ENCODE measurements around the gene MAPK7. TPM values are rescaled to one million over a fixed set of nuclear protein-coding genes. Genes with fewer than 3 reads are reported as not detected.
"Not testable (repeated sequence)": the region's sequence is repeated elsewhere in the genome, so short reads cannot be mapped to it uniquely, and the experiment has no call there.

Gene MAPK7
- total RNA-seq, 1 experiment from 2014 or later: 20.8 TPM

DNA sequence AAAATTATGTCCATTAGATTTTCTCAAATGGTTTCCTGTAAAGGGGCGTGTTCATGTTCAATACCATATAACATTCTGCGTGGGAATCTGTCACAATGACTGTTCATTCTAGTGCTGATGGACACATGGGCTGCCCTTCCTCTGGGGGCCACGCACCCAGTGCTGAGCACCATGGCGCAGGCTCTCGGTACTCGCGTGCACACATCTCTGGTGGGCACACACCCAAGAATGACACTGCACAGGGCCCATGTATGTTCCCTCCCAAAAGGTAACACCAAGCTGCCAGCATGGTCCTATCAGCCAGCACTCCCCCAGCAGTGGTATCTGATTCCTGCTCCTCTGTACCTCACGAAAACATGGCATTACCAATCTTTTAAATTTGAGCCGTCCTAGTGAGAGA lies 29.5 kb upstream of the MAPK7 start:
- Histone ChIP-seq H3K36me3 (ENCODE audit: control insufficient read depth, insufficient read depth, low read length) (no peaks in the 10 kb centered on the region), H3K4me3 (ENCODE audit: low read depth, low read length) (no peak overlapping the region), H3K27me3 (replicated peaks; ENCODE audit: control insufficient read depth, insufficient read depth, low read length) (no peaks in the 10 kb centered on the region), H3K9me3 (no peaks in the 10 kb centered on the region), H3K4me1 (peaks cover 21% of the 10 kb centered on the region)
- no peak overlapping the region for H3K27ac Mint-ChIP-seq (ENCODE audit: unreplicated experiment)
- CTCF ChIA-PET: no interaction called here
- peak in 1 of 2 experiments; percentile 15 for DNase-seq
- intact Hi-C loops (cut with micrococcal nuclease; ENCODE audit: unreplicated experiment): no loop called here
- H3K4me3 Mint-ChIP-seq (ENCODE audit: unreplicated experiment): no peak overlapping the region
- H3K9me3 Mint-ChIP-seq (ENCODE audit: unreplicated experiment): no peaks in the 10 kb centered on the region
- no TSS peak for BruUV-seq (replicated peaks)
- H3K4me1 Mint-ChIP-seq (ENCODE audit: low read depth, unreplicated experiment): peaks cover 7% of the 10 kb centered on the region
- H3K27me3 Mint-ChIP-seq (ENCODE audit: insufficient read depth, unreplicated experiment): no peaks in the 10 kb centered on the region
- POLR2A ChIA-PET: no interaction called here
- no peaks in the 10 kb centered on the region for H3K36me3 Mint-ChIP-seq (ENCODE audit: insufficient read depth, unreplicated experiment)
- TF ChIP-seq, protein P1, sequence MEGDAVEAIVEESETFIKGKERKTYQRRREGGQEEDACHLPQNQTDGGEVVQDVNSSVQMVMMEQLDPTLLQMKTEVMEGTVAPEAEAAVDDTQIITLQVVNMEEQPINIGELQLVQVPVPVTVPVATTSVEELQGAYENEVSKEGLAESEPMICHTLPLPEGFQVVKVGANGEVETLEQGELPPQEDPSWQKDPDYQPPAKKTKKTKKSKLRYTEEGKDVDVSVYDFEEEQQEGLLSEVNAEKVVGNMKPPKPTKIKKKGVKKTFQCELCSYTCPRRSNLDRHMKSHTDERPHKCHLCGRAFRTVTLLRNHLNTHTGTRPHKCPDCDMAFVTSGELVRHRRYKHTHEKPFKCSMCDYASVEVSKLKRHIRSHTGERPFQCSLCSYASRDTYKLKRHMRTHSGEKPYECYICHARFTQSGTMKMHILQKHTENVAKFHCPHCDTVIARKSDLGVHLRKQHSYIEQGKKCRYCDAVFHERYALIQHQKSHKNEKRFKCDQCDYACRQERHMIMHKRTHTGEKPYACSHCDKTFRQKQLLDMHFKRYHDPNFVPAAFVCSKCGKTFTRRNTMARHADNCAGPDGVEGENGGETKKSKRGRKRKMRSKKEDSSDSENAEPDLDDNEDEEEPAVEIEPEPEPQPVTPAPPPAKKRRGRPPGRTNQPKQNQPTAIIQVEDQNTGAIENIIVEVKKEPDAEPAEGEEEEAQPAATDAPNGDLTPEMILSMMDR (IDR thresholded peaks at IDR 0.05; ENCODE audit: insufficient read depth in 1 of 2, low read depth in 1 of 2, low read length in 1 of 2, severe bottlenecking in 1 of 2, unreplicated experiment in 1 of 2): no peak

DNA sequence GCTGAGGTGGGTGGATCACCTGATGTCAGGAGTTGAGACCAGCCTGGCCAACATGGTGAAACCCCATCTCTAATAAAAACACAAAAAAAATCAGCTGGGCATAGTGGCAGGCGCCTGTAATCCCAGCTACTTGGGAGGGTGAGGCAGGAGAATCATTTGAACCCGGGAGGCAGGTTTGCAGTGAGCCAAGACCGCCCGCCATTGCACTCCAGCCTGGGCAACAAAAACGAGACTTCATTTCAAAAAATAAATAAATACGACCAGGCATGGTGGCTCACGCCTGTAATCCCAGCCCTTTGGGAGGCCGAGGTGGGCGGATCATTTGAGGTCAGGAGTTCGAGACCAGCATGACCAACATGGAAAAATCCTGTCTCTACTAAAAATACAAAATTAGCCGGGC lies 24.9 kb upstream of the MAPK7 start:
- POLR2A ChIA-PET: interaction anchor here (1.2 kb wide), 1 partner anchor 10 kb away, joined by 3 read pairs; no protein-coding TSS in a partner anchor
- H3K27me3 Mint-ChIP-seq (ENCODE audit: insufficient read depth, unreplicated experiment); H3K4me3 ChIP-seq (ENCODE audit: low read depth, low read length); H3K9me3 Mint-ChIP-seq (ENCODE audit: unreplicated experiment); H3K4me3 Mint-ChIP-seq (ENCODE audit: unreplicated experiment); intact Hi-C loops (cut with micrococcal nuclease; ENCODE audit: unreplicated experiment); H3K4me1 Mint-ChIP-seq (ENCODE audit: low read depth, unreplicated experiment); H3K27me3 ChIP-seq (replicated peaks; ENCODE audit: control insufficient read depth, insufficient read depth, low read length); H3K27ac Mint-ChIP-seq (ENCODE audit: unreplicated experiment); BruUV-seq (replicated peaks); H3K36me3 ChIP-seq (ENCODE audit: control insufficient read depth, insufficient read depth, low read length); H3K36me3 Mint-ChIP-seq (ENCODE audit: insufficient read depth, unreplicated experiment); H3K9me3 ChIP-seq; H3K4me1 ChIP-seq: not testable (repeated sequence)
- CTCF ChIA-PET: interaction anchor here (2.2 kb wide), 1 partner anchor 9 kb away, joined by 13 read pairs; the partner anchor contains the start of gene B9D1
- DNase-seq: peak in 1 of 2 experiments; percentile 1

DNA sequence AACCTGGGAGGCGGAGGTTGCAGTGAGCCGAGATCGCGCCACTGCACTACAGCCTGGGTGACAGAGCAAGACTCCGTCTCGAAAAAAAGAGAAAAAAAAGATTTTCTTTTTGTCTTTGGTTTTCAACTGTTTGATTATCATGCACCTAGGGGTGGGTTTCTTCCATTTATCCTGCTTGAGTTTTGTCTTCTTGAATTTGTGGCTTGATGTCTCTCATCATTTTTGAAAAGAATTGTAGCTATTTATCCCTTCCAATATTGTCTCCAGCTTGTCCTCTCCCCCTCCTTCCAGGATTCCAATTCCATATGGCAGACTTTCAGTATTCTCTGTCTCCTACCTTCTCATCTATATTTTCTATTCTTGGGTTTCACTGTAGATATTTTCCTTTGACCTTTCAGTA lies 23.6 kb upstream of the MAPK7 start:
- no peaks in the 10 kb centered on the region for H3K27me3 Mint-ChIP-seq (ENCODE audit: insufficient read depth, unreplicated experiment)
- POLR2A ChIA-PET: no interaction called here

More for the DNA sequence above, 23.6 kb upstream of the MAPK7 start:
- H3K4me1 ChIP-seq: no peaks in the 10 kb centered on the region
- Mint-ChIP-seq H3K36me3 (ENCODE audit: insufficient read depth, unreplicated experiment) (no peaks in the 10 kb centered on the region), H3K4me1 (ENCODE audit: low read depth, unreplicated experiment) (no peaks in the 10 kb centered on the region), H3K27ac (ENCODE audit: unreplicated experiment) (no peak overlapping the region), H3K4me3 (ENCODE audit: unreplicated experiment) (no peak overlapping the region), H3K9me3 (ENCODE audit: unreplicated experiment) (no peaks in the 10 kb centered on the region)
- H3K4me3 ChIP-seq (ENCODE audit: low read depth, low read length): no peak overlapping the region
- intact Hi-C loops (cut with micrococcal nuclease; ENCODE audit: unreplicated experiment): no loop called here
- H3K9me3 ChIP-seq: no peaks in the 10 kb centered on the region
- TF ChIP-seq, protein P1 (IDR thresholded peaks at IDR 0.05; ENCODE audit: insufficient read depth in 1 of 2, low read depth in 1 of 2, low read length in 1 of 2, severe bottlenecking in 1 of 2, unreplicated experiment in 1 of 2): no peak
- H3K36me3 ChIP-seq (ENCODE audit: control insufficient read depth, insufficient read depth, low read length): no peaks in the 10 kb centered on the region
- CTCF ChIA-PET: interaction anchor here (2.2 kb wide), 1 partner anchor 8 kb away, joined by 13 read pairs; the partner anchor contains the start of gene B9D1
- no peak for DNase-seq
- H3K27me3 ChIP-seq (replicated peaks; ENCODE audit: control insufficient read depth, insufficient read depth, low read length): no peaks in the 10 kb centered on the region; the same call in 1 of the 2 replicates
- no TSS peak for BruUV-seq (replicated peaks)
